ENCODE results near the gene GSN. TPM values are rescaled to one million over a fixed set of nuclear protein-coding genes. Genes with fewer than 3 reads are reported as not detected.

GSN gene
- total RNA-seq, 1 donor from 2014 or later: 1.5 TPM

Other genes starting within 250 kb of the GSN start
- 1.3 and 1.5 TPM in 2 replicates for gene C5, start 217.9 kb upstream of the GSN start, total RNA-seq
- 68.3 and 69.4 TPM in 2 replicates for gene CNTRL, start 193.2 kb upstream of the GSN start, total RNA-seq
- gene RAB14, start 66.3 kb upstream of the GSN start, total RNA-seq: 61.4 and 65.1 TPM in 2 replicates
- gene STOM, start 102.1 kb downstream of the GSN start, total RNA-seq: 48.3 and 50.3 TPM in 2 replicates
- 0.14 TPM in 1 of 2 replicates, not detected in the other for gene GGTA1, start 231.7 kb downstream of the GSN start, total RNA-seq

Data from activated CD4-positive, alpha-beta T cell treated with anti-CD3 and anti-CD28 coated beads, Interleukin-2, amount 10 ng/mL, durations not matched to agents 24 days and 14 days (primary cell).